Naive thymus-derived CD4-positive, alpha-beta T cell (primary cell): ENCODE measurements around the gene RAD51B. TPM values are rescaled to one million over a fixed set of nuclear protein-coding genes. Genes with fewer than 3 reads are reported as not detected.

Source experiments
- ATAC-seq: fragments of 150-1000 bp; cut with Tn5 transposase; 2 replicates; pipeline ENCODE4 v1.10.0; 2021; ENCODE audit warnings: mild to moderate bottlenecking, moderate library complexity
- CTCF ChIA-PET: fragments of 350-600 bp; sonication (Branson Sonifier 250); formaldehyde crosslinking; loops from one replicate; lab custom pipeline; 2021; ENCODE audit warnings: antibody characterized with exemption; lab: Charles Lee
- POLR2A ChIA-PET: fragments of 350-600 bp; sonication (Branson Sonifier 250); formaldehyde crosslinking; loops from one replicate; lab custom pipeline; 2021; ENCODE audit warnings: antibody characterized with exemption, inconsistent platforms; lab: Charles Lee
- DNase-seq, 9 donors: peaks; one replicate each; pipeline versions ENCODE4 v3.0.0 to v3.0.0-alpha.2; 2020 to 2022; ENCODE audit warnings: mixed read lengths in 1 of 9
- H3K27ac ChIP-seq: one replicate; pipeline ENCODE4 v1.7.0; 2013; ENCODE audit warnings: mild to moderate bottlenecking, low read depth, low read length, moderate library complexity
- H3K27me3 ChIP-seq, 2 donors: one replicate each; pipeline ENCODE4 v1.7.0; 2013; ENCODE audit warnings: low read length in 2 of 2, mild to moderate bottlenecking in 2 of 2, moderate library complexity in 2 of 2; ENCODE audit not compliant: control insufficient read depth in 2 of 2, insufficient read depth in 2 of 2
- H3K36me3 ChIP-seq, 3 experiments: 1 replicate in 2 of 3; 2 replicates in 1 of 3; pipeline ENCODE4 v1.7.0; 2013; ENCODE audit warnings: low read length in 3 of 3, mild to moderate bottlenecking in 3 of 3, moderate library complexity in 1 of 3; ENCODE audit not compliant: insufficient read depth in 3 of 3, control insufficient read depth in 2 of 3
- H3K4me1 ChIP-seq, 2 donors: one replicate each; pipeline ENCODE4 v1.7.0; 2013; ENCODE audit warnings: low read length in 2 of 2, mild to moderate bottlenecking in 2 of 2, moderate library complexity in 1 of 2; ENCODE audit not compliant: control insufficient read depth in 2 of 2, insufficient read depth in 2 of 2
- H3K4me3 ChIP-seq: 2 replicates; pipeline ENCODE4 v1.7.0; 2013; ENCODE audit warnings: mild to moderate bottlenecking, low read length
- H3K9me3 ChIP-seq, 3 experiments: 1 replicate in 2 of 3; 2 replicates in 1 of 3; pipeline ENCODE4 v1.7.0; 2013; ENCODE audit warnings: low read length in 3 of 3; ENCODE audit not compliant: control insufficient read depth in 2 of 3
- H3K27ac Mint-ChIP-seq, 9 donors: one replicate each; pipeline ENCODE4 v1.8.0; 2020 to 2022; ENCODE audit warnings: mixed read lengths in 9 of 9, mild to moderate bottlenecking in 8 of 9, moderate library complexity in 5 of 9, inconsistent platforms in 2 of 9
- H3K27me3 Mint-ChIP-seq, 5 donors: one replicate each; pipeline ENCODE4 v1.8.0; 2021 to 2022; ENCODE audit warnings: mixed read lengths in 5 of 5, mild to moderate bottlenecking in 1 of 5
- H3K36me3 Mint-ChIP-seq, 5 donors: one replicate each; pipeline ENCODE4 v1.8.0; 2020 to 2022; ENCODE audit warnings: mixed read lengths in 5 of 5, mild to moderate bottlenecking in 3 of 5, inconsistent platforms in 1 of 5
- H3K4me1 Mint-ChIP-seq, 7 donors: one replicate each; pipeline ENCODE4 v1.8.0; 2020 to 2022; ENCODE audit warnings: mixed read lengths in 7 of 7, mild to moderate bottlenecking in 3 of 7, inconsistent platforms in 1 of 7
- H3K4me3 Mint-ChIP-seq, 10 donors: one replicate each; pipeline ENCODE4 v1.8.0; 2020 to 2022; ENCODE audit warnings: mild to moderate bottlenecking in 10 of 10, mixed read lengths in 10 of 10, moderate library complexity in 6 of 10, inconsistent platforms in 2 of 10
- H3K9me3 Mint-ChIP-seq, 11 donors: one replicate each; pipeline ENCODE4 v1.8.0; 2020 to 2022; ENCODE audit warnings: mixed read lengths in 11 of 11, mild to moderate bottlenecking in 4 of 11, inconsistent platforms in 1 of 11, moderate library complexity in 1 of 11
- intact Hi-C, 2 donors: fragments of 100-400 bp; cut with micrococcal nuclease; formaldehyde crosslinking; loops; one replicate each; pipeline ENCODE4 v1.15.1; 2023
- polyA plus RNA-seq, 2 donors: library from polyadenylated mRNA; unstranded; fragments of 300-500 nt; fragmentation: Illumina TruSeq; gene quantifications; one replicate each; pipeline ENCODE4 v1.2.3, GENCODE V29; 2021
- total RNA-seq, 6 experiments: library from RNA in 5 of 6; stranded (reverse) in 5 of 6; gene quantifications; 1 replicate in 5 of 6; 2 replicates in 1 of 6; pipeline ENCODE4 v1.2.3 and lab custom pipeline; 2021 to 2026

RAD51B gene
- total and polyA plus RNA-seq, 7 experiments from 2014 or later, result 15.0 to 42.2 (median 28.8) TPM

GRCh38 chr14:67859169-67859749 is 39.7 kb downstream of the RAD51B start:
- Mint-ChIP-seq H3K4me1 (peaks cover 0 to 12% (median 0%) of the 10 kb centered on the region in 7 donors), H3K4me3 (no peak overlapping the region), H3K36me3 (peaks cover 0 to 13% (median 2%) of the 10 kb centered on the region in 5 donors), H3K9me3 (no peaks in the 10 kb centered on the region), H3K27me3 (no peaks in the 10 kb centered on the region), H3K27ac (no peak overlapping the region)
- intact Hi-C loops, result no loop called here
- no peak for DNase-seq
- H3K27me3 ChIP-seq, result no peaks in the 10 kb centered on the region
- no peaks in the 10 kb centered on the region for H3K9me3 ChIP-seq
- ChIA-PET POLR2A (no interaction called here), CTCF (no interaction called here)
- H3K36me3 ChIP-seq, result no peaks in the 10 kb centered on the region
- H3K27ac ChIP-seq, result no peak overlapping the region
- no peak overlapping the region for H3K4me3 ChIP-seq
- H3K4me1 ChIP-seq, result peaks cover 0 to 8% of the 10 kb centered on the region in 2 donors
- no peak for ATAC-seq

- Histone ChIP-seq H3K27ac (no peak overlapping the region), H3K4me1 (no peaks in the 10 kb centered on the region), H3K27me3 (no peaks in the 10 kb centered on the region), H3K36me3 (peaks cover 0 to 12% (median 0%) of the 10 kb centered on the region in 3 experiments), H3K4me3 (no peak overlapping the region), H3K9me3 (no peaks in the 10 kb centered on the region)
- DNase-seq (no peak), ATAC-seq (no peak)
- Mint-ChIP-seq H3K36me3 (peaks cover 13 to 32% (median 23%) of the 10 kb centered on the region in 5 donors), H3K27ac (no peak overlapping the region), H3K4me3 (no peak overlapping the region), H3K4me1 (peaks cover 0 to 16% (median 5%) of the 10 kb centered on the region in 7 donors), H3K27me3 (no peaks in the 10 kb centered on the region), H3K9me3 (peaks cover 0 to 2% (median 0%) of the 10 kb centered on the region in 11 donors)
- intact Hi-C loops, result no loop called here
- POLR2A ChIA-PET, result no interaction called here
- CTCF ChIA-PET, result interaction anchor here (0.6 kb wide), 1 partner anchor 1072 kb away, joined by 6 read pairs; no protein-coding TSS in a partner anchor
Measured at GRCh38 chr14:67863223-67863622, 43.6 kb downstream of the RAD51B start.

DNA sequence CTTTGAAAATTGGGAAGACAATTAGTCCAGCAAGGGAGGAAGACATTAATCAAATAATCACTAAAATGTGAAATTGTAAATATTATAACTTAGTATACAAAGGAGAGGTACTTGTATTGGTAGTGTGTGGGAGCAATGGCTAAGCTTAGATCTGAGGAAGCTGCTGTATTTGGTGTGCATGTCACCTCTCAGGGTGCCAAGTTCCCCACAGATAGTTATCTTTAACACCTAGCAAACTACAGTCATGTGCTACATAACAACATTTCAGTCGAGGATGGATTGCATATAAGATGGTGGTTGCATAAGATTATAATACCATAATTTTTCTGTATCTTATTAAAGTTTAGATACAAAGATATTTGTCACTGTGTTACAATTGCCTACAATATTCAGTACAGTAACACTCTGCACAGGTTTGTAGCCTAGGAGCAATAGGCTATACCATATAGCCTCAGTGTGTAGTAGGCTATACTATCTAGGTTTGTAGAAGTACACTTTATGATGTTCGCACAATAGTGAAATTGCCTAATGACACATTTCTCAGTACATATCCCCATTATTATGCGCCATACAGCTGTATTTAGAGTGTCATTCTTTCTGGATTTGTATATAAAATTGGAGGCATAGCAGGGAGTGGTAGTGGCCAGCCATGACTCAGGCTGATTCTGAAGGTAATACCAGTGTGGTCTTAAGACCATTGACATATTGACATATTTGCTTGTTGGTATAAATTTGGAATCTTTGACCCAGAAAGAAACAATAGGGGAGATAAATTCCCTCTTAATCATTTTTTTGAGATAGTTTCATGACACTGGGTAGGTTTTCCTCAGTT is 55.8 kb downstream of the RAD51B start:
- DNase-seq (no peak), ATAC-seq (peak; percentile 78)
- Histone ChIP-seq H3K4me1 (peaks cover 0 to 16% of the 10 kb centered on the region in 2 donors), H3K4me3 (no peak overlapping the region), H3K9me3 (no peaks in the 10 kb centered on the region), H3K27ac (no peak overlapping the region), H3K27me3 (no peaks in the 10 kb centered on the region), H3K36me3 (no peaks in the 10 kb centered on the region)
- H3K4me3 Mint-ChIP-seq, result no peak overlapping the region
- intact Hi-C loops, result no loop called here
- peaks cover 0 to 2% (median 0%) of the 10 kb centered on the region in 7 donors for H3K4me1 Mint-ChIP-seq
- peaks cover 0 to under 1% (median 0%) of the 10 kb centered on the region in 5 donors for H3K36me3 Mint-ChIP-seq
- no peak overlapping the region for H3K27ac Mint-ChIP-seq
- peaks cover 0 to 3% (median 0%) of the 10 kb centered on the region in 11 donors for H3K9me3 Mint-ChIP-seq
- ChIA-PET POLR2A (no interaction called here), CTCF (no interaction called here)
- H3K27me3 Mint-ChIP-seq, result no peaks in the 10 kb centered on the region

DNA sequence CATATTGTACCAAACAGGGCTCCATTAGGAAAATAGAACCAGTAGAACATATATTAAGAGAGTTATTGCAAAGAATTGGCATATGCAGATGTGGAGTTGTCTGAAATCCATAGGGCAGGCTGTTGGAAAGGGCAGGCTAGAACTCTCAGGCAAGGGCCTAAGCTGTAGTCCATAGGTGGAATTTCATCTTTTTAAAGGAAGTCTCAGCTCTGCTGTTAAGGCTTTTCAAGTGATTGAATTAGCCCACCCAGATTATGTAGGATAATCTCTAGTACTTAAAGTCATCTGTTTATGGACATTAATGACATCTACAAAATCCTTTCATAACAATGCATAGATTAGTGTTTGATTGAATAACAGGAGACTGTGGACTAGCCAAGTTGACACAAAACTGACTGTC is 59.4 kb downstream of the RAD51B start:
- Histone ChIP-seq H3K4me1 (peaks cover 0 to 30% of the 10 kb centered on the region in 2 donors), H3K27me3 (no peaks in the 10 kb centered on the region), H3K4me3 (no peak overlapping the region), H3K27ac (no peak overlapping the region), H3K9me3 (no peaks in the 10 kb centered on the region), H3K36me3 (no peaks in the 10 kb centered on the region)
- intact Hi-C loops, result no loop called here
- Mint-ChIP-seq H3K4me3 (no peak overlapping the region), H3K4me1 (peaks cover 7 to 22% (median 16%) of the 10 kb centered on the region in 7 donors), H3K27me3 (no peaks in the 10 kb centered on the region), H3K27ac (no peak overlapping the region), H3K36me3 (peaks cover 0 to 4% (median 0%) of the 10 kb centered on the region in 5 donors), H3K9me3 (no peaks in the 10 kb centered on the region)
- POLR2A ChIA-PET, result no interaction called here
- no peak for ATAC-seq
- DNase-seq, result no peak
- CTCF ChIA-PET, result no interaction called here

DNA sequence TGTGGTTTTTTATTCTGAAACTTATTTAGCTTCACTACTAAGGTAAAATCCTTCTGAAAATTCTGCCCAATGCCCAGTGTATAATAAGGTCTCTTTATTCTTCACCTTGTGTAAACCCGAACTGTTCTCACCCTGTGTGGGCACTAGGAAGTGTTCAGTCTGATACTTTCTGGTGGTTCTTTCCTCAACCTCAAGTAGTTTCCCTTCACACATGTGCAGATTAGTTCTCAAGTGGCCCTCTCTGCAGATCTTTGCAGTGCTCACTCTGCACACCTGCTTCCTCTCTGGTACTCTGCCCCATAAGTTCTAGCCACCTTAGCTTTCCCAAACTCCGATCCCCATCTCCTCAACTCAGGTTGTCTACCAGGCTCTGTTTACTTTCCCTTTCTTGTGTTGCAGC is 61.6 kb downstream of the RAD51B start:
- POLR2A ChIA-PET, result interaction anchor here (0.6 kb wide), 1 partner anchor 938 kb away, joined by 3 read pairs; no protein-coding TSS in a partner anchor
- Mint-ChIP-seq H3K27ac (peak overlapping the region in 1 of 9 donors; percentile 40), H3K9me3 (no peaks in the 10 kb centered on the region), H3K36me3 (peaks cover 0 to 5% (median 0%) of the 10 kb centered on the region in 5 donors), H3K27me3 (no peaks in the 10 kb centered on the region), H3K4me3 (no peak overlapping the region), H3K4me1 (peaks cover 13 to 32% (median 24%) of the 10 kb centered on the region in 7 donors)
- no peak overlapping the region for H3K27ac ChIP-seq
- no peaks in the 10 kb centered on the region for H3K9me3 ChIP-seq
- no peaks in the 10 kb centered on the region for H3K27me3 ChIP-seq
- ATAC-seq (peak; percentile 63), DNase-seq (no peak)
- no peak overlapping the region for H3K4me3 ChIP-seq
- H3K4me1 ChIP-seq, result peaks cover 0 to 14% of the 10 kb centered on the region in 2 donors
- H3K36me3 ChIP-seq, result no peaks in the 10 kb centered on the region
- intact Hi-C loops, result loop anchor here in 1 of 2 donors (5.0 kb wide), 1 partner anchor 941 kb away; no protein-coding TSS in a partner anchor
- CTCF ChIA-PET, result interaction anchor here (0.6 kb wide), 2 partner anchors 51 to 1531 kb away, joined by 3 read pairs; no protein-coding TSS in a partner anchor

- ChIA-PET CTCF (interaction anchor here (0.6 to 0.7 kb wide), 2 partner anchors 679 to 961 kb away, joined by 3 to 5 read pairs; no protein-coding TSS in a partner anchor), POLR2A (no interaction called here)
- Mint-ChIP-seq H3K36me3 (peaks cover 4 to 15% (median 4%) of the 10 kb centered on the region in 5 donors), H3K27me3 (no peaks in the 10 kb centered on the region), H3K4me1 (peaks cover 13 to 36% (median 28%) of the 10 kb centered on the region in 7 donors), H3K27ac (no peak overlapping the region), H3K9me3 (no peaks in the 10 kb centered on the region), H3K4me3 (no peak overlapping the region)
- peak; percentile 84 for ATAC-seq
- H3K27ac ChIP-seq, result no peak overlapping the region
- DNase-seq, result no peak
- H3K4me1 ChIP-seq, result peaks cover 0 to 14% of the 10 kb centered on the region in 2 donors
- no peak overlapping the region for H3K4me3 ChIP-seq
- intact Hi-C loops, result loop anchor here (1.0 to 5.0 kb wide), 2 partner anchors 939 to 961 kb away; no protein-coding TSS in a partner anchor
- no peaks in the 10 kb centered on the region for H3K27me3 ChIP-seq
- no peaks in the 10 kb centered on the region for H3K9me3 ChIP-seq
- H3K36me3 ChIP-seq, result no peaks in the 10 kb centered on the region
Measured at GRCh38 chr14:67882986-67883555, 63.5 kb downstream of the RAD51B start.
